Measurements from ENCODE around the gene PSMD9. TPM values are rescaled to one million over a fixed set of nuclear protein-coding genes. Genes with fewer than 3 reads are reported as not detected.

Gene PSMD9
- 10 to 100 TPM; 28.5 to 91.4 (median 39.1) TPM for total RNA-seq
- polyA plus RNA-seq = 100 to 1,000 TPM in 2 of 3 donors, 10 to 100 TPM in 1; 92.9 to 108 (median 102) TPM

- H3K9me3 ChIP-seq = no peaks in the 10 kb centered on the region
- TF ChIP-seq POLR2A (IDR thresholded peaks at IDR 0.05) (peak; percentile 35 to 74), CTCF (IDR thresholded peaks at IDR 0.05) (peak; percentile 59 to 65 (median 62)), EP300 (IDR thresholded peaks at IDR 0.05) (peak in 1 of 4 donors; percentile 56), POLR2AphosphoS5 (IDR thresholded peaks at IDR 0.05) (peak; percentile 70 to 92 (median 91))
- peaks cover 0 to 35% (median 29%) of the 10 kb centered on the region in 4 donors for H3K4me1 ChIP-seq
- 0 to 1% methylated on average over 67 of the region's 67 CpGs for WGBS, 2 donors
- H3K27ac ChIP-seq = peak within 1 kb of the TSS; percentile 94 to 97 (median 97)
- peak within 1 kb of the TSS; percentile 67 to 78 (median 74) for H3K4me3 ChIP-seq
- peaks cover 0 to 7% (median 2%) of the 10 kb centered on the region in 4 donors for H3K36me3 ChIP-seq
- peak; percentile 99 for DNase-seq
- H3K27me3 ChIP-seq = no peaks in the 10 kb centered on the region
- intact Hi-C loops (cut with DNase I) = loop anchor here (2.0 to 5.0 kb wide), 3 partner anchors 50 to 201 kb away; no protein-coding TSS in a partner anchor
These were observed at the start of gene PSMD9 for GRCh38 chr12:121888478-121889273. Gene PSMD9 (plus strand): TSS chr12:121888790. CDS start chr12:121888857, 67 bp downstream.

GRCh38 chr12:121839106-121839992 is 49.2 kb upstream of the PSMD9 start:
- Histone ChIP-seq H3K27ac (peak overlapping the region; percentile 55 to 78 (median 75)), H3K9me3 (no peaks in the 10 kb centered on the region), H3K36me3 (no peaks in the 10 kb centered on the region), H3K27me3 (no peaks in the 10 kb centered on the region), H3K4me3 (peak overlapping the region; percentile 45 to 57 (median 54)), H3K4me1 (peaks cover 0 to 13% (median 11%) of the 10 kb centered on the region in 4 donors)
- TF ChIP-seq POLR2A (IDR thresholded peaks at IDR 0.05) = peak; percentile 16 to 26
- no peak for TF ChIP-seq EP300 (IDR thresholded peaks at IDR 0.05)
- TF ChIP-seq CTCF (IDR thresholded peaks at IDR 0.05) = peak; percentile 30 to 53 (median 48)
- peak; percentile 44 to 94 (median 56) for TF ChIP-seq POLR2AphosphoS5 (IDR thresholded peaks at IDR 0.05)
- intact Hi-C loops (cut with DNase I) = loop anchor here (2.0 kb wide), 3 partner anchors 27 to 49 kb away; partner anchors contain the start of gene PSMD9
- peak; percentile 100 for DNase-seq
- WGBS, 2 donors = 7 to 12% methylated on average over 53 of the region's 53 CpGs

GRCh38 chr12:121839993-121840761 is 48.4 kb upstream of the PSMD9 start:
- whole genome bisulfite sequencing, 2 donors = 71 to 74% methylated on average over 24 of the region's 24 CpGs
- intact Hi-C loops (cut with DNase I) = loop anchor here (2.0 kb wide), 3 partner anchors 27 to 49 kb away; partner anchors contain the start of gene PSMD9
- H3K27me3 ChIP-seq = no peaks in the 10 kb centered on the region
- DNase-seq = no peak
- TF ChIP-seq POLR2AphosphoS5 (IDR thresholded peaks at IDR 0.05) (no peak), EP300 (IDR thresholded peaks at IDR 0.05) (no peak), CTCF (IDR thresholded peaks at IDR 0.05) (no peak), POLR2A (IDR thresholded peaks at IDR 0.05) (no peak)
- peak overlapping the region; percentile 55 to 78 (median 75) for H3K27ac ChIP-seq
- peaks cover 0 to 13% (median 11%) of the 10 kb centered on the region in 4 donors for H3K4me1 ChIP-seq
- H3K36me3 ChIP-seq = no peaks in the 10 kb centered on the region
- H3K9me3 ChIP-seq = no peaks in the 10 kb centered on the region
- H3K4me3 ChIP-seq = peak overlapping the region; percentile 45 to 57 (median 54)
